Adrenal gland (tissue), 12 donors: ENCODE measurements around the gene VNN1. TPM values are rescaled to one million over a fixed set of nuclear protein-coding genes. Genes with fewer than 3 reads are reported as not detected.

ENCODE experiments used
- DNase-seq, 7 donors: peaks; one replicate each; pipeline ENCODE4 v3.0.0-alpha.2; 2019 to 2020
- H3K27ac ChIP-seq, 5 donors: fragments of 200-600 bp; sonication (generic) in 4 of 5; 1 replicate in 3 of 5; 2 replicates in 2 of 5; pipeline versions ENCODE4 v1.5.1 to v1.8.0; 2016 to 2020; ENCODE audit warnings: mild to moderate bottlenecking in 1 of 5
- H3K27me3 ChIP-seq: fragments of 200-600 bp; 2 replicates; pipeline ENCODE4 v1.8.0; 2021
- H3K36me3 ChIP-seq, 2 donors: fragments of 200-600 bp; replicated peaks in 1 of 2; 1 replicate in 1 of 2; 2 replicates in 1 of 2; pipeline versions ENCODE4 v1.5.1 to v1.8.0; 2018 to 2022
- H3K4me1 ChIP-seq, 2 donors: fragments of 200-600 bp; replicated peaks in 1 of 2; 1 replicate in 1 of 2; 2 replicates in 1 of 2; pipeline versions ENCODE4 v1.5.1 to v1.8.0; 2018 to 2021
- H3K4me3 ChIP-seq, 4 donors: fragments of 200-600 bp; sonication (generic) in 3 of 4; one replicate each; pipeline ENCODE4 v1.5.1; 2016 to 2018
- H3K9me3 ChIP-seq, 3 donors: fragments of 200-600 bp; sonication (generic) in 1 of 3; replicated peaks in 1 of 3; 1 replicate in 2 of 3; 2 replicates in 1 of 3; pipeline versions ENCODE4 v1.5.1 to v1.8.0; 2016 to 2021
- POLR2A ChIP-seq, 2 donors: fragments of 450-650 bp; IDR thresholded peaks; one replicate each; pipeline ENCODE4 v1.6.1; 2017; ENCODE audit warnings: antibody characterized with exemption in 2 of 2, mild to moderate bottlenecking in 2 of 2, moderate library complexity in 1 of 2
- WGBS, 4 donors: extraction: QIAGEN DNeasy Blood & Tissue Kit in 2 of 4; methylation state at CpG; one replicate each; pipeline versions ENCODE4 v1.1.5 to v1.1.7; 2013 to 2017; 5-methylcytosine and 5-hydroxymethylcytosine counted together
- intact Hi-C, 2 donors: fragments of 100-400 bp; cut with DNase I; formaldehyde crosslinking; loops; one replicate each; pipeline versions ENCODE4 v1.14.1 to v1.15.0; 2022 to 2023
- polyA plus RNA-seq, 3 donors: library from polyadenylated mRNA; stranded (reverse); fragments of 200-250 nt in 2 of 3; fragments of 350-450 nt in 1 of 3; fragmentation: Illumina TruSeq in 1 of 3; extraction: RNeasy Lipid Tissue Mini Kit (QIAGEN cat#74804) in 1 of 3; gene quantifications; one replicate each; pipeline ENCODE4 v1.2.3, GENCODE V29; 2013 to 2014
- total RNA-seq, 9 donors: library from RNA; depleted of rRNA in 4 of 9; stranded (reverse); fragments of >200 nt in 4 of 9; fragments of 120-200 nt in 1 of 9; fragmentation: NEBNext Ultra II Directional in 1 of 9; extraction: Animal tissue kit (Norgen Biotek cat#: 25700) in 1 of 9; gene quantifications; one replicate each; pipeline versions ENCODE4 v1.1.0 to v1.2.4, GENCODE V29; 2013 to 2023
- TF ChIP-seq, protein P1 (sequence below), 6 experiments: fragments of 450-650 bp in 4 of 6; fragments of 200-600 bp in 2 of 6; sonication (generic) in 1 of 6; IDR thresholded peaks; 1 replicate in 5 of 6; 2 replicates in 1 of 6; pipeline versions ENCODE4 v1.5.1 to v1.8.0; 2016 to 2021; ENCODE audit warnings: antibody characterized with exemption in 6 of 6, mild to moderate bottlenecking in 2 of 6, moderate library complexity in 1 of 6
- donor health status: healthy with polysubstance abuse.
- donor health status: Bipolar disorder and iron deficiency.
- donor health status: DM: yes; HTN: yes; CAD: no.
- donor health status: DM: no; HTN: no; CAD: no.
- donor health status: DM: no; HTN: no; CAD: no.
- donor health status: DM: yes; HTN: yes; CAD: no.

Gene VNN1
- total and polyA plus RNA-seq, 12 donors: 0.18 to 3.9 (median 1.4) TPM

DNA sequence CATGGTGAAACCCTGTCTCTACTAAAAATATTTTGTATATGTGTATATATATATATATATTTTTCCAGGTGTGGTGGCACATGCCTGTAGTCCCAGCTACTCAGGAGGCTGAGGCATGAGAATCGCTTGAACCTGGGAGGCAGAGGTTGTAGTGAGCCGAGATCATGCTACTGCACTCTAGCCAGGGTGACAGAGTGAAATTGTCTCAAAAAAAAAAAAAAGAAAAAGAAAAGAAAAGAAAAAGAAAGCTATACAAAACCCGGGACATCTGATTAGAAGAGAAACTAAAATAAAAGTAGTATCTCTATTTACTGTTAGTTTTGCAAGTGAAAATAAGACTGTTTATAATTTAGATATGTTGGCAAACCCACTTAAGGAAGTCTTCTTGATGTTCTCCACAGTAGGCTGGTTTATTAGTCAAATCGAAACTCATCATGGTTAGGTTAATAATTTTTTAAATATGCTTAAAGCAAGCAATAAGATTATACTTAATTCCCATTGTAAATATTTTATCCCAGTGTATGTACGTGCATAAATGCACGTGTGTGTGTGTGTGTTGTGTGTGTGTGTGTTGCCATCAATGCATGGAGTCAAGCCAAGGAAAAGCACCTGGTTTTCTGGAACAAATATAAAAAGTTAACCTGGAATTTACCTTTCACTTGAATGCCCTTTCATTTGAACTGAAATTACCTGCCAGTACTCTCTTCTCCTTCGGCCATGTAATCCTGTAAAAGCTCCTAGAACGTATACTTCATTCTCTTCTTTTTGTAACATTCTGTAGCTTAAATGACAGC lies 36.8 kb upstream of the VNN1 start:
- no peaks in the 10 kb centered on the region for H3K4me1 ChIP-seq
- H3K27ac ChIP-seq: peak overlapping the region in 1 of 5 donors; percentile 3
- intact Hi-C loops: no loop called here
- 66 to 74% (median 71%) methylated on average over 8 of the region's 8 CpGs for WGBS, 4 donors
- H3K36me3 ChIP-seq: no peaks in the 10 kb centered on the region
- DNase-seq: no peak
- H3K4me3 ChIP-seq: no peak overlapping the region
- no peaks in the 10 kb centered on the region for H3K9me3 ChIP-seq
- no peak for TF ChIP-seq POLR2A (IDR thresholded peaks at IDR 0.05)
- TF ChIP-seq, protein P1, sequence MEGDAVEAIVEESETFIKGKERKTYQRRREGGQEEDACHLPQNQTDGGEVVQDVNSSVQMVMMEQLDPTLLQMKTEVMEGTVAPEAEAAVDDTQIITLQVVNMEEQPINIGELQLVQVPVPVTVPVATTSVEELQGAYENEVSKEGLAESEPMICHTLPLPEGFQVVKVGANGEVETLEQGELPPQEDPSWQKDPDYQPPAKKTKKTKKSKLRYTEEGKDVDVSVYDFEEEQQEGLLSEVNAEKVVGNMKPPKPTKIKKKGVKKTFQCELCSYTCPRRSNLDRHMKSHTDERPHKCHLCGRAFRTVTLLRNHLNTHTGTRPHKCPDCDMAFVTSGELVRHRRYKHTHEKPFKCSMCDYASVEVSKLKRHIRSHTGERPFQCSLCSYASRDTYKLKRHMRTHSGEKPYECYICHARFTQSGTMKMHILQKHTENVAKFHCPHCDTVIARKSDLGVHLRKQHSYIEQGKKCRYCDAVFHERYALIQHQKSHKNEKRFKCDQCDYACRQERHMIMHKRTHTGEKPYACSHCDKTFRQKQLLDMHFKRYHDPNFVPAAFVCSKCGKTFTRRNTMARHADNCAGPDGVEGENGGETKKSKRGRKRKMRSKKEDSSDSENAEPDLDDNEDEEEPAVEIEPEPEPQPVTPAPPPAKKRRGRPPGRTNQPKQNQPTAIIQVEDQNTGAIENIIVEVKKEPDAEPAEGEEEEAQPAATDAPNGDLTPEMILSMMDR (IDR thresholded peaks at IDR 0.05): no peak
- H3K27me3 ChIP-seq: no peaks in the 10 kb centered on the region

DNA sequence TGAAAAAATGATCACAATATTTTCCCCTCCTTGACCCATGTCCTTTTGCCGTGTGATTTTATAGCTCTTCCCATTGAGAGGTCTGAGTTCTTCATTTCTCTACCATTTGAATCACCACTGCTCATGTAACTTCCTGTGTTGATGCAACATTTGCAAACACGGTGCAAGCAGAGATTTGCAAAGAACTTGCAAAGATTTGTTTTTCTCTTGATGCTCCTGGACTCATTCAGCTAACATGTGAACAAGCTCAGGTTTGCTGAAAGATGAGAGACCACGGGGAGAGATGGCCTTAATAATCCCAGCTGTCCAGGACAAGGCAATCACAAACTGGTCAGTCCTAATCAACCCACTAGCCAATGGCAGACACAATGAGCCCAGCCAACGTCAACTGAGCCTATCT lies 35.3 kb upstream of the VNN1 start:
- H3K27me3 ChIP-seq: no peaks in the 10 kb centered on the region
- intact Hi-C loops: no loop called here
- H3K27ac ChIP-seq: peak overlapping the region in 1 of 5 donors; percentile 36
- TF ChIP-seq, protein P1 (IDR thresholded peaks at IDR 0.05): no peak
- TF ChIP-seq POLR2A (IDR thresholded peaks at IDR 0.05): no peak
- H3K36me3 ChIP-seq: no peaks in the 10 kb centered on the region
- DNase-seq: peak in 1 of 7 donors; percentile 33
- H3K4me1 ChIP-seq: no peaks in the 10 kb centered on the region
- no peak overlapping the region for H3K4me3 ChIP-seq
- 60 to 67% (median 64%) methylated on average over 4 of the region's 4 CpGs for WGBS, 4 donors
- H3K9me3 ChIP-seq: no peaks in the 10 kb centered on the region

DNA sequence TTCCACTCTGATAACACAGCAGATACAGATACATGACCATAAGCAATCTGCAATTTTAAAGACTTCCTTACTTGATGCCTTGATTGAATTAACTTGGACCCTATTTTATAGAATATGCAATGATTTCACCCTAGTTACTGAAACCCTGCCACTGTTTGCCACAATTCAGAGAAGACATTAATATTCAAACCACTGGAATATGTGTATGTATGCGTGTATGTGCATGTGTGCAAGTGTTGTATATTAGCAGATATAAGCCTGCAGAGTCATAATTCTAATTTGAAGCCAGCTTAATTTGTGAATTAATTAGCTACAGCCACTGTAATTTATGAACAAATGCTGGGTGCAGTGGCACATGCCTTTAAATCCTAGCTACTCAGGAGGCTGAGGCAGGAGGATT lies 34.6 kb upstream of the VNN1 start:
- H3K27ac ChIP-seq: no peak overlapping the region
- DNase-seq: no peak
- no peaks in the 10 kb centered on the region for H3K9me3 ChIP-seq
- H3K36me3 ChIP-seq: no peaks in the 10 kb centered on the region
- H3K27me3 ChIP-seq: no peaks in the 10 kb centered on the region
- H3K4me3 ChIP-seq: no peak overlapping the region
- 94 to 97% (median 95%) methylated on average over 1 of the region's 1 CpG for WGBS, 4 donors
- no peak for TF ChIP-seq POLR2A (IDR thresholded peaks at IDR 0.05)
- TF ChIP-seq, protein P1 (IDR thresholded peaks at IDR 0.05): no peak
- intact Hi-C loops: no loop called here
- no peaks in the 10 kb centered on the region for H3K4me1 ChIP-seq

DNA sequence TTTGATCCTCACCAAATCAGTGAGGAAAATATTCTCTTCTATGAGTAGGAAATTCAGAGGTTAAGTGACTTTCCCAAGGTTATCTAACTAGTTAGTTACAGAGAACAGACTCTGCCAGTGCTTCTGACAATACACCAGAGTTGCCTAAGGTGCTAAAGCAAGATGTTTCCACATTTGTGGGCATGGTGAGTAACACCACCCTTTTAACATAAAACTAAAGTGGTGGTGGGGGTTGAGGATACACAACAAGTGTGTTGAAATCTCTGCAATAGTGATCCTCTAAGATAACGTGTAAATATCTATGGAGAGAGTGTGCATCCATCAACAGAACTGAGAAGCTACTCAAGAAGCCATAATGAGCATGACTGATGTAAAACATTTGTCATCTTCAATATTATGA lies 32.2 kb upstream of the VNN1 start:
- H3K4me3 ChIP-seq: no peak overlapping the region
- intact Hi-C loops: no loop called here
- TF ChIP-seq, protein P1 (IDR thresholded peaks at IDR 0.05): no peak
- TF ChIP-seq POLR2A (IDR thresholded peaks at IDR 0.05): no peak
- no peaks in the 10 kb centered on the region for H3K9me3 ChIP-seq
- no peaks in the 10 kb centered on the region for H3K27me3 ChIP-seq
- no peaks in the 10 kb centered on the region for H3K36me3 ChIP-seq
- WGBS, 4 donors: 47 to 65% (median 54%) methylated on average over 1 of the region's 1 CpG
- H3K27ac ChIP-seq: no peak overlapping the region
- H3K4me1 ChIP-seq: no peaks in the 10 kb centered on the region
- DNase-seq: no peak
